Measurements from ENCODE around the gene INTS4.

DNA sequence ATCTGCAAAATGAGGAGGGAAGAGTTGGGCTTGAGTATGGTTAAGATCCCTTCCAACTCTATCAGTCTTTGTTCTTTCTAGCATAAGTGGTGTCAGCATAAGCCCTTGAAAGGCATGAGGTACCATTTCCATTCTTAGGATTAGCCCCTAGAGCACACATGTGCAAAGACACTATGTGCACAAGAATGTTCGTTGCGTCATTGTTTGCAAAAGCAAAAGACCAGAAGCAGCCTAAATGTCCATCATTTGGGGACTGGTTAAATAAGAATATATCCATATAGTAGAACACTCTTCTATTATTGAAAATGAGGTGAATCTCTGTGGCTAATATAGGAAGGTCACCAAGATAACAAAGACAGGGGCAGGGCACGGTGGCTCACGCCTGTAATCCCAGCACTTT lies 38.6 kb upstream of the INTS4 start:
- no peak for TF ChIP-seq POLR2A (IDR thresholded peaks at IDR 0.05)
- TF ChIP-seq, protein P1, sequence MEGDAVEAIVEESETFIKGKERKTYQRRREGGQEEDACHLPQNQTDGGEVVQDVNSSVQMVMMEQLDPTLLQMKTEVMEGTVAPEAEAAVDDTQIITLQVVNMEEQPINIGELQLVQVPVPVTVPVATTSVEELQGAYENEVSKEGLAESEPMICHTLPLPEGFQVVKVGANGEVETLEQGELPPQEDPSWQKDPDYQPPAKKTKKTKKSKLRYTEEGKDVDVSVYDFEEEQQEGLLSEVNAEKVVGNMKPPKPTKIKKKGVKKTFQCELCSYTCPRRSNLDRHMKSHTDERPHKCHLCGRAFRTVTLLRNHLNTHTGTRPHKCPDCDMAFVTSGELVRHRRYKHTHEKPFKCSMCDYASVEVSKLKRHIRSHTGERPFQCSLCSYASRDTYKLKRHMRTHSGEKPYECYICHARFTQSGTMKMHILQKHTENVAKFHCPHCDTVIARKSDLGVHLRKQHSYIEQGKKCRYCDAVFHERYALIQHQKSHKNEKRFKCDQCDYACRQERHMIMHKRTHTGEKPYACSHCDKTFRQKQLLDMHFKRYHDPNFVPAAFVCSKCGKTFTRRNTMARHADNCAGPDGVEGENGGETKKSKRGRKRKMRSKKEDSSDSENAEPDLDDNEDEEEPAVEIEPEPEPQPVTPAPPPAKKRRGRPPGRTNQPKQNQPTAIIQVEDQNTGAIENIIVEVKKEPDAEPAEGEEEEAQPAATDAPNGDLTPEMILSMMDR (IDR thresholded peaks at IDR 0.05), result no peak

All from adrenal gland (tissue), 5 donors.